GM23248 (cell line): Measurements from ENCODE around the gene KCNQ2.

ENCODE experiments used
- EZH2 ChIP-seq: fragments of 200-600 bp; sonication (generic); IDR thresholded peaks from 2 replicates; pipeline ENCODE4 v1.6.1; 2018; ENCODE audit warnings: antibody characterized with exemption, mild to moderate bottlenecking; ENCODE audit not compliant: insufficient read depth, poor library complexity, severe bottlenecking
- EZH2phosphoT487 ChIP-seq: fragments of 200-600 bp; sonication (generic); IDR thresholded peaks from 2 replicates; pipeline ENCODE4 v1.6.1; 2018; ENCODE audit warnings: antibody characterized with exemption, moderate library complexity, mild to moderate bottlenecking, low read depth; ENCODE audit not compliant: insufficient read depth

DNA sequence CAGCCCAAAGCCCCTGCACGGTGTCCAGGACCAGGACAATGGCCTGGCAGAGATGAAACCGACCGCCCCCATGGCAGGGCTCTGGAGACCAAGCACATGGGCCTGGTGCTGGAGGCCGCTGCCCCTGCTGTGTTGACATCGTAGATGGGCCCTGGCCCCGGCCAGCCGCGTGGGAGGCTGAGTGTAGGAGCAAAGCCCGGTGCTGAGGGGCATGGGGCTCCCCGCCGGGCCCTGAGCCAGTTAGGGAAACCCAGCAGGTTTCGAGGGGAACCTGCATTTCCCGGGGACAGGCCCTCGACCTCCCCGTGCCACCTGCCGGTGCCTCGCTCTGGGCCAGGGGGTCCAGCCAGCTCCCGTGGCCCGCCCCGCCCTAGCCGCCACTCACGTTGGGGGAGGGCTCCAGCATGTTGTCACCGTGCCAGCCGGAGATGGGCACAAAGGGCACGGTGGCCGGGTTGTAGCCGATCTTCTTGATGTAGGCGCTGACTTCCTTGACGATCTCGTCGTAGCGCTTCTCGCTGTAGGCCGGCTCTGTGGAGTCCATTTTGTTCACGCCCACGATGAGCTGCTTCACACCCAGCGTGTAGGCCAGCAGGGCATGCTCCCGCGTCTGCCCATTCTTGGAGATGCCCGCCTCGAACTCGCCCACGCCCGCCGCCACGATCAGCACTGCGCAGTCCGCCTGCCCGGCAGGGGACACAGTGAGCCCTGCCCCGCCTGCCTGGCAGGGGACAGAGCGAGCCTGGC, 22.1 kb upstream of the KCNQ2 start:
- TF ChIP-seq EZH2 = no peak
- no peak for TF ChIP-seq EZH2phosphoT487
